Esophagus squamous epithelium (tissue), 4 donors: Measurements from ENCODE around the gene AK1.

ENCODE experiments used
- CTCF ChIP-seq, 6 experiments: fragments of 450-650 bp in 4 of 6; fragments of 200-600 bp in 2 of 6; sonication (generic) in 2 of 6; IDR thresholded peaks; one replicate each; pipeline ENCODE4 v1.5.1; 2016 to 2019; ENCODE audit warnings: antibody characterized with exemption in 6 of 6, mild to moderate bottlenecking in 4 of 6, moderate library complexity in 4 of 6
- POLR2A ChIP-seq, 4 donors: fragments of 450-650 bp; IDR thresholded peaks; one replicate each; pipeline ENCODE4 v1.6.1; 2017; ENCODE audit warnings: antibody characterized with exemption in 4 of 4, mild to moderate bottlenecking in 4 of 4, moderate library complexity in 3 of 4

GRCh38 chr9:127919253-127919815 is 41.9 kb upstream of the AK1 start:
- TF ChIP-seq CTCF (IDR thresholded peaks at IDR 0.05) (no peak), POLR2A (IDR thresholded peaks at IDR 0.05) (no peak)
